VCaP (cell line): ENCODE data around the gene PPM1E.
"Not testable (repeated sequence)": the region's sequence is repeated elsewhere in the genome, so short reads cannot be mapped to it uniquely, and the experiment has no call there.

Source experiments
- H3K27ac ChIP-seq: fragments of 450-650 bp; 2 replicates; pipeline ENCODE4 v1.5.1; 2017
- TF ChIP-seq, protein P1 (sequence below): fragments of 450-650 bp; conservative IDR thresholded peaks from 2 replicates; pipeline ENCODE4 v1.5.1; 2017; ENCODE audit warnings: mild to moderate bottlenecking, moderate library complexity

Gene PPM1E

DNA sequence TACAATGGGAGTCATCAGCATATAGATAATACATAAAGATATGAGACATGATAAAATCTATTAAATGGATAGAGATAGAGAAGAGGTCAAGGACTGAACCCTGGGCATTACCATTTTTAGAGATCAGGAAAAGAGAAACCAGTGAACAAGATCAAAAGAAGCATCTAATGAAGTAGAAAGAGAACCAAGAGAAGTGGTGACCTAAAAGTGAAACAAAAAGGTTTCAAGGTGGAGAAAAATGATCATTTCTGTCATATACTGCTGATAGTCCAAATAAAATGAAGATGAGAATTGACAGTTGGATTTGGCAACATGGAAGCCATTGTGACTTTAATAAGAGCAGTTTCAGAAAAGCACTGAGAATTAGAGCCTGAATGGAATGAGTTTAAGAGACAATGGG is 165.1 kb downstream of the PPM1E start:
- TF ChIP-seq, protein P1, sequence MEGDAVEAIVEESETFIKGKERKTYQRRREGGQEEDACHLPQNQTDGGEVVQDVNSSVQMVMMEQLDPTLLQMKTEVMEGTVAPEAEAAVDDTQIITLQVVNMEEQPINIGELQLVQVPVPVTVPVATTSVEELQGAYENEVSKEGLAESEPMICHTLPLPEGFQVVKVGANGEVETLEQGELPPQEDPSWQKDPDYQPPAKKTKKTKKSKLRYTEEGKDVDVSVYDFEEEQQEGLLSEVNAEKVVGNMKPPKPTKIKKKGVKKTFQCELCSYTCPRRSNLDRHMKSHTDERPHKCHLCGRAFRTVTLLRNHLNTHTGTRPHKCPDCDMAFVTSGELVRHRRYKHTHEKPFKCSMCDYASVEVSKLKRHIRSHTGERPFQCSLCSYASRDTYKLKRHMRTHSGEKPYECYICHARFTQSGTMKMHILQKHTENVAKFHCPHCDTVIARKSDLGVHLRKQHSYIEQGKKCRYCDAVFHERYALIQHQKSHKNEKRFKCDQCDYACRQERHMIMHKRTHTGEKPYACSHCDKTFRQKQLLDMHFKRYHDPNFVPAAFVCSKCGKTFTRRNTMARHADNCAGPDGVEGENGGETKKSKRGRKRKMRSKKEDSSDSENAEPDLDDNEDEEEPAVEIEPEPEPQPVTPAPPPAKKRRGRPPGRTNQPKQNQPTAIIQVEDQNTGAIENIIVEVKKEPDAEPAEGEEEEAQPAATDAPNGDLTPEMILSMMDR = no peak
- H3K27ac ChIP-seq = no peak overlapping the region

DNA sequence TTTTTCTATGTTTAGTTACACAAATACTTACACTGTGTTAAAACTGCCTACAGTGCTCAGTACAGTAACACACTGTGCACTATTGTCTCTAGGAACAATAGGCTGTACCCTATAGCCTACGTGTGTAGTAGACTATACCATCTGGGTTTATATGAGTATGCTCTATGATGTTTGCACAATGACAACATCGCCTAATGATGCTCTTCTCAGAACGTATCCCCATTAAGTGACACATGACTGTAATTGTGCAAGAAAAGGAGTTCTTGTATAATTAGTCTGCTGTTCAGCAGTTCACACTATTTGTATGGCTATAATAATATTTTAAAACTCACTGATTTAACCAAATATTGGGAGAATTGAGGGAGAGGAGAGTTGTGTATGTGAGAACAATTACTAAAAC is 177.3 kb downstream of the PPM1E start:
- TF ChIP-seq, protein P1 = no peak
- H3K27ac ChIP-seq = no peak overlapping the region

DNA sequence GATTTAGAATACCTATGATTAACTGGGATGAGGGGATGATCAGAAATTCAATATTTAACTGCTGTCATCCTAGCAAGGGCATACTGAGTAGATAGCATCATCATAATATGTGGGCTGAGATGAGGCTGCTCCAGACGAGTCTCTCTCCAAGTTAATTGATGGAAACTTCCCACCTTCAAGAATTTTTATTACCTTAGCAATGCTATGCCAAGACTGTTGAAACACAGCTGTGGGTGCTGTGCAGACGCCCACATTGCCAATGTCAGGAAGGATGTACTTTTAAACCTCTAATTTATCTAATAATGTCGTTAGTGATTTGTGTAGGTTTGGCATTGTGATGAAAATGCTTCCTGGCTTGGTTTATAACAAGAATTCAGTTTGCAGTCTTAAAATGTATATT is 180.6 kb downstream of the PPM1E start:
- no peak overlapping the region for H3K27ac ChIP-seq
- TF ChIP-seq, protein P1 = no peak

DNA sequence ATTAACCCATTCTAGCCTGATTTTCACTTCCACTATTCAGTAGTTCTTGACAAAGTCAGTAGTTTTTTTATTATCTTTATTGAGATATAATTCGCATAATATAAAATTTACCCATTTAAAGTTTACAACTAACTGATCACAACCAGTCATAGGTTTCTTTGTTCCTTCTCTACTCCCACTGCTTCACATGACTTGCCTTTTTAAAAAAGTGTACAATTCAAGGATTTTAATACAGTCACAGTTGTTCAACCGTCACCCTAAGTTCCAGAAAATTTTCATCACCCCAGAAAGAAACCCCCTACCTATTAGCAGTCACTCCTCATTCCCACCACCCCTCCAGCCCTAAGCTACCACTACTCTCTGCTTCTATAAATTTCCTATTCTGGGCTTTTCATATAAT is 188.5 kb downstream of the PPM1E start:
- TF ChIP-seq, protein P1 = no peak
- H3K27ac ChIP-seq = no peak overlapping the region

DNA sequence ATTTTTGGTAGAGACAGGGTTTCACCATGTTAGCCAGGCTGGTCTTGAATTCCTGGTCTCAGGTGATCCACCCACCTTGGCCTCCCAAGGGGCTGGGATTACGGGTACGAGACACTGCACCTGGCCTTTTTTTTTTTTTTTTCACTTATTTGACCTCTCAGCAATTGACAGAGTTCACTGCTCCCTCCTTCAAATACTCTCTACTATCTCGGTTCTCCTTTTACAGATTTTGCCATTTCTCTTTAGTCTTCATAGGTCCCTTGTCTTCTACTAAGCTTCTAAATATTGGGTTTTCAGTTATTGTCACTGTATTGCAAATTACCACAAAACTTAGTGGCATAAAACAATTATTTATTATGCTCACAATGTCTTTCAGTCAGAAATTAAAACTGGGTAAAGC is 191.8 kb downstream of the PPM1E start:
- TF ChIP-seq, protein P1 = no peak
- no peak overlapping the region for H3K27ac ChIP-seq

DNA sequence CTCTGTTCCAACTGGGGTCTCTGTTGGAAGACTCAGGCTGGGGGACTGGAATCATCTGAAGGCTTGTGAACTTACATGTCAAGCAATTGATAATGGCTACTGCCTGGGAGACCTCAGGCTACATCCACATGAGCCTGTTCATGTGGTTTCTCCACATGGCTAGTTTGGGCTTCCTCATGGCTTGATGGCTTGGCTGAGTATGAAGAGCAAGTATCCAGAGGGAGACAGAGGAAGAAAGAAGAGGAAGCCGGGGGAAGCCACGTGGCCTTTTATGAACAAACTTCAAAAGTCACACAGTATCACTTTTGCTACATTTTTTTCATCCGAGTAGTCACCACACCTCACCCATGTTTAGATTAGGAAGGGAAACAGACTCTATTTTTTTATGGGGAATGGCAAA is 192.2 kb downstream of the PPM1E start:
- TF ChIP-seq, protein P1 = no peak
- no peak overlapping the region for H3K27ac ChIP-seq

DNA sequence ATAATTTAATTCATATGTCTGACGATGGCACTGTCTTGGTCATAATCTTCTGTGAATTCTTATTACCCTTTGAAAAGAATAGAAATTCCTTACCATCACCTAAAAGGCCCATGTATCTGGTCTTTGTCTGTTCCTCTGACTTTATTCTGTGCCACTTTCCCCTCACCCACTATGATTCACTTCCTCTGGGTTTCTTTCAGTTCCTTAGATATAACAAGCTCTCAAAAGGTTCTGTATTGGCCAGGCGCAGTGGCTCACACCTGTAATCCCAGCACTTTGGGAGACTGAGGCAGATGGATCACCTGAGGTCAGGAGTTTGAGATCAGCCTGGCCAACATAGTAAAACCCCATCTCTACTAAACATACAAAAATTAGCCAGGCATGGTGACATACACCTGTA is 198.7 kb downstream of the PPM1E start:
- not testable (repeated sequence) for H3K27ac ChIP-seq

DNA sequence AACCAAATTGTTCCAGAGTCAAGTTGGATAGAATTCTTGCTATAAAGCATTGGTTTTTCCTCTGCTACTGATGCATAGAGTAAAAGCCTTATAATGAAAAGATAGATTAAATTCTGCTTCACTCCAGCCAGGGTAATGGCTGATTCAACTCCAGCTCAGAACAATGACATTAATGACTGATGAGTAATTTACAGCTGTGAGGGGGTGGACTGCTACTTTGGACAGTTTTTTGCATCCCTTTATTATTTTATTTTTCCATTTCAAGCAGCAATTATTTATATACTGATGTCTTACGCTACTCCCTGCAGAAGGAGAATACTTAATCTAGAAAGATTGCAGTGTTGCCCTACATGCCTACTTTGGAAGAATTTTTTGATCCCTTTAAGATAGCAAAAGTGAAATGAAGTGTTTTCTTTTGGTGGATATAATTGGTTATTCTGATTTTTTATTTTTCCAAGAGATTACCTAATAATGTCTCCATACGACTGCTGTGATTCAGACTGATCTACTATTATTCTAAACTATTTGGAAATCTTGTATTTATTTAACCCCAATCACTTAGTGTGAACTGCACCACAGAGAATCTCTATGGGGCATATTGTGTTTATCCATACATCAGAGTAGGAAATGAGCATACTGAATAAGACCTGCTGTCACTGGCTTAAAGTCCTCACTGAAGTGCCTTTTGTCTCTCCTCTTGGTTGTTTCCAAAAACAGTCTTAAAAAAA is 201.5 kb downstream of the PPM1E start:
- H3K27ac ChIP-seq = peak overlapping the region; percentile 62; the same call in 1 of the 2 replicates
- TF ChIP-seq, protein P1 = no peak

DNA sequence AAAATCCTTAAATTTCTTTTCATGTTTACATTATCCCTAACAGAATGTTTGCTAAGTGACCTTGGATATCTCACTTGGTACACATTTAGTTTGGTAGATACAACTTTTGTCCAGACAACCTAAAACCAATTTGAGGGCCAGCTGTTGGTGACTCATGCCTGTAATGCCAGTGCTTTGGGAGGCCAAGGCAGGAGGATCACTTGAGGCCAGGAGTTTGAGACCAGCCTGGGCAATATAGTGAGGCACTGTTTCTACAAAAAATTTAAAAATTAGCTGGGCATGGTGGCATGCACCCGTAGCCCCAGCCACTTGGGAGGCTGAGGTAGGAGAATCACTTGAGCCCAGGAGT is 202.0 kb downstream of the PPM1E start:
- H3K27ac ChIP-seq = peak overlapping the region; percentile 62; the same call in 1 of the 2 replicates
